Rectal smooth muscle tissue (tissue), 1 donor: ENCODE results near the gene RGS21.

ENCODE experiments used
- H3K27ac ChIP-seq: one replicate; pipeline ENCODE4 v1.7.0; 2013; ENCODE audit warnings: low read depth, low read length, inconsistent platforms
- H3K27me3 ChIP-seq: one replicate; pipeline ENCODE4 v1.7.0; 2013; ENCODE audit warnings: low read length; ENCODE audit not compliant: control insufficient read depth, insufficient read depth
- H3K36me3 ChIP-seq: one replicate; pipeline ENCODE4 v1.7.0; 2013; ENCODE audit warnings: low read length; ENCODE audit not compliant: control insufficient read depth, insufficient read depth
- H3K4me1 ChIP-seq: one replicate; pipeline ENCODE4 v1.7.0; 2013; ENCODE audit warnings: low read length; ENCODE audit not compliant: control insufficient read depth, insufficient read depth
- H3K4me3 ChIP-seq: one replicate; pipeline ENCODE4 v1.7.0; 2013; ENCODE audit warnings: low read length
- H3K9ac ChIP-seq: one replicate; pipeline ENCODE4 v1.7.0; 2013; ENCODE audit warnings: low read length

Gene RGS21

GRCh38 chr1:192349314-192349713 lies 32.5 kb downstream of the RGS21 start:
- H3K27ac ChIP-seq: no peak overlapping the region
- H3K36me3 ChIP-seq: no peaks in the 10 kb centered on the region
- H3K9ac ChIP-seq: no peak overlapping the region
- H3K27me3 ChIP-seq: no peaks in the 10 kb centered on the region
- no peak overlapping the region for H3K4me3 ChIP-seq
- H3K4me1 ChIP-seq: no peaks in the 10 kb centered on the region

GRCh38 chr1:192350356-192350755 lies 33.6 kb downstream of the RGS21 start:
- Histone ChIP-seq H3K27me3 (no peaks in the 10 kb centered on the region), H3K9ac (no peak overlapping the region), H3K4me1 (no peaks in the 10 kb centered on the region), H3K4me3 (no peak overlapping the region), H3K36me3 (no peaks in the 10 kb centered on the region), H3K27ac (no peak overlapping the region)

DNA sequence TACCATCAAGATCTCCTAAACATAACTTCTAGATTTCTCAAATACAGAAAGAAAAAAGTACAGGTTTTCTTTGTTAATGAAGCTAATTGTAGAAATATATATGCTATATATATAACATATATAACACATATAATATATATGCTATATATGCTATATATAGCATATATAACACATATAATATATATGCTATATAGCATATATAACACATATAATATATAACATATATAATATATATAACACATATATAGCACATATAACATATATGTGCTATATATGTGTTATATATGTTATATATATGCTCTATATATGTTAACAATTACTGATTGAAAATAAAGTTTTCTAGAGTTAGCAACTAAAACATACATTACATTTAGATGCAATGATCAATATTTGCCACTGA lies 34.8 kb downstream of the RGS21 start:
- no peak overlapping the region for H3K4me3 ChIP-seq
- H3K4me1 ChIP-seq: no peaks in the 10 kb centered on the region
- no peak overlapping the region for H3K27ac ChIP-seq
- H3K27me3 ChIP-seq: no peaks in the 10 kb centered on the region
- no peak overlapping the region for H3K9ac ChIP-seq
- H3K36me3 ChIP-seq: no peaks in the 10 kb centered on the region

DNA sequence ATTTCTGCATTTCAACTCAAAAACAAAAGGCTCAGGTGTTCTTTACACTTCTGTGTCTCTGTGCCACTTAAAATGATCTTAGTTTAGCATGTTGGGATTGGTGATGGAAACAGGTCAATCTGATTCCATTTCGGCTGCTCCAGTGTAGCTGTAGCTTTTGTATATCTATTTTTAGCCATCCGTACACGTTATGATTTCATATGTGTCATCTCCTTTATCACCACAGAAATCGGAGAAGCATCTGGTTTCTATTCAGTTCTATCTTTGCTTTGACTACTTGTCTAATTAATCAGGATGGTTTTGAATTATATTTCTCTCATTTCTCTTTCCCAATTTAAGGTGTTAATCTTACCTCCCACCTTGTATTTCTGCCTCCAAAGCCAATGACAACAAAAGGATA lies 41.1 kb downstream of the RGS21 start:
- no peaks in the 10 kb centered on the region for H3K36me3 ChIP-seq
- H3K27ac ChIP-seq: no peak overlapping the region
- no peaks in the 10 kb centered on the region for H3K4me1 ChIP-seq
- no peaks in the 10 kb centered on the region for H3K27me3 ChIP-seq
- no peak overlapping the region for H3K9ac ChIP-seq
- no peak overlapping the region for H3K4me3 ChIP-seq

- Histone ChIP-seq H3K4me1 (no peaks in the 10 kb centered on the region), H3K27ac (no peak overlapping the region), H3K4me3 (no peak overlapping the region), H3K27me3 (no peaks in the 10 kb centered on the region), H3K36me3 (no peaks in the 10 kb centered on the region), H3K9ac (no peak overlapping the region)
Measured at GRCh38 chr1:192358402-192358801, 41.6 kb downstream of the RGS21 start.

DNA sequence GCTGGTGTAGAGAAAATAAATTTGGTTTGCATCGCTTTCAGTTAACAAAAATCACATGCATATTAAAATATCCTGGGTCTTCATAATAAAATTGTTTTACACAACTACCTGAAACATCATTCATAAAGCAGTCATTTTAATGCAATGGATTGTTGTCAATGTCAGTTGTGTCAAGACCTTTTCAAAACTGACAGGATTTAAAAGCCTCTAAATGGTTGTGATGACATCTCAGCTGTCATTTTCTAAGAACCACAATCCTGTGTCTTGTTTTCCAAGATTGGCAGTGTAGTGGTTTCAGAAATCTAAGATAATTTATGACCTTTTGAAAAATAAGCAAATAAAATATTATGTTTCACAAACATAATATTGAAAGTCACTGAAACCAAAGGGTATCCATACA lies 42.0 kb downstream of the RGS21 start:
- no peak overlapping the region for H3K27ac ChIP-seq
- H3K4me1 ChIP-seq: no peaks in the 10 kb centered on the region
- no peak overlapping the region for H3K4me3 ChIP-seq
- H3K27me3 ChIP-seq: no peaks in the 10 kb centered on the region
- H3K9ac ChIP-seq: no peak overlapping the region
- no peaks in the 10 kb centered on the region for H3K36me3 ChIP-seq

- H3K27ac ChIP-seq: no peak overlapping the region
Measured at GRCh38 chr1:192363177-192363576, 46.4 kb downstream of the RGS21 start.

DNA sequence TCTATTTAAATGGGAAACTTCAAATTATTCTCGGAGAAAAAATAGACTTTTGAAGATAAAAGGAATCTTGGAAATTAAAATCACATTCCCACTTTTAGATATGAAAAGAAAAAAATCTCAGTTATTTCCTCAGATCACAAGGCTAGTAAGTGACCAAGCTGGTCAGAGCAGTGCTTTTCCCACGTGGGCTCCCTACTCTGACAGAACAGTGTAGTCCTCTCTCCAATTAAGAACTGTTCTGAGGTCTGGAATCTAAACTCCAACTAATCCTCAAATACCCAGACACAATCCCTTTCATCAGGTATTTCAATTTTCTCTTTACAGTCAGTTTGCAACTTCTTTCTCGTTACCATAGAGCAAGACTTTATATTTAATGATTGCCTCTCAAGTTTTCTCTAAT lies 50.6 kb downstream of the RGS21 start:
- Histone ChIP-seq H3K27ac (no peak overlapping the region), H3K36me3 (no peaks in the 10 kb centered on the region), H3K4me1 (no peaks in the 10 kb centered on the region), H3K4me3 (no peak overlapping the region), H3K9ac (no peak overlapping the region), H3K27me3 (no peaks in the 10 kb centered on the region)

More at GRCh38 chr1:192363177-192363576, 46.4 kb downstream of the RGS21 start:
- no peak overlapping the region for H3K9ac ChIP-seq
- H3K4me3 ChIP-seq: no peak overlapping the region
- H3K27me3 ChIP-seq: no peaks in the 10 kb centered on the region
- no peaks in the 10 kb centered on the region for H3K4me1 ChIP-seq
- H3K36me3 ChIP-seq: no peaks in the 10 kb centered on the region

DNA sequence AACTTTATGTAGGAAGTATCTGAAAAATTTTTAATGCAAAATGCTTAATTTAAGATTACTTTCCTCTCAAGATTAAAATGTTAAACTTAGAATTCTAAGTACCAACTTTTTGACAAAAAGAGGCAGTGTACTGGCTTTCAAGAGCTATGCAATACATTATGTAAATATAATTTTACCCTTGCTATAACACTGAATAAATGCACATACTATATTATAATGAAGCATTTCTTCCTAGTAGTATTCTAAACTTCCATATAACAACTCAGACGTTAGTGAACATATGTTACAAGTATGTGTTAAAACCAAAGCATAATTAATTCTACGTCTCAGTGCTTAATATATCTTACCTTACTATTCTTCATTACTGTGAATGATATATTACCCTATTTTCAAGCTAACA lies 58.5 kb downstream of the RGS21 start:
- no peaks in the 10 kb centered on the region for H3K36me3 ChIP-seq
- no peak overlapping the region for H3K9ac ChIP-seq
- H3K27me3 ChIP-seq: no peaks in the 10 kb centered on the region
- no peaks in the 10 kb centered on the region for H3K4me1 ChIP-seq
- no peak overlapping the region for H3K4me3 ChIP-seq
- H3K27ac ChIP-seq: no peak overlapping the region

- H3K9ac ChIP-seq: no peak overlapping the region
- no peaks in the 10 kb centered on the region for H3K27me3 ChIP-seq
- H3K4me3 ChIP-seq: no peak overlapping the region
- H3K36me3 ChIP-seq: no peaks in the 10 kb centered on the region
- no peak overlapping the region for H3K27ac ChIP-seq
- H3K4me1 ChIP-seq: no peaks in the 10 kb centered on the region
Measured at GRCh38 chr1:192376374-192376773, 59.6 kb downstream of the RGS21 start.

DNA sequence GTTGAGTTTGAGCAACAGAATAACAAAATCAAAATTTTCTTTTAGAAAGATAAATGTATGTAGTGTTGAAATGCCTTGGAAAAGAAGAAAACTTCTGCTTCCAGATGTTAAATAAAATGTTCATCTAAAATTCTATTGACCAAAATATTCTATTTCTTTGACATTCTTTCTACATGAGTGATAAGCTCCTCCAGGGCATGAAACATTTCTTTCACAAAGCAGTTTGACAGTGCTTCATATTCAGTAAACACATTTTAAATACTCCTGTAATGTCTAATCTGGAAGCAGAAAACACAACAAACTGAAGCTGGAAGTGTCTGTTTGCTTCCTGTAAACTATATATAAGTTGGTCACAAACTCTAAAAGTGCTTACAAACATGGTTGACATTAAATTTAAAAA lies 61.5 kb downstream of the RGS21 start:
- Histone ChIP-seq H3K36me3 (no peaks in the 10 kb centered on the region), H3K4me3 (no peak overlapping the region), H3K27ac (no peak overlapping the region), H3K4me1 (no peaks in the 10 kb centered on the region), H3K27me3 (no peaks in the 10 kb centered on the region), H3K9ac (no peak overlapping the region)

DNA sequence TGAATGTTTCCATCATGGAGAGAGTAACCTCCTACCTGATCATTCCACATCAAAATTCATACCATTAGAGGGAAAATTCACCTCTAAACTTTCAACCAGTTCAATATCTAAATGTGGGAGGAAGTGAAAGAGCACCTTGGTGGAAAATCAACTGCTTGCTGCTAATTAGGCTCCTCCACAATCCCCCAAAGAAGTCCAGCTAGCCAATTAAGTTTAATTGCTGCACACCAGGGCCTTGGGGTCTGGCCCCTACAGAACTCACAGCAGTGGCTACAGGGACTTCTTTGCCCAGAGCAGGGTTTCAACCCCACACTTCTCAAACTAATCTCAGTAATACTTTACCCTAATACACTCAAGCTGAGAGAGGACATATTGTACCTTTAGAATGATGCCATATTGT lies 62.1 kb downstream of the RGS21 start:
- H3K4me3 ChIP-seq: no peak overlapping the region
- H3K27ac ChIP-seq: no peak overlapping the region
- no peak overlapping the region for H3K9ac ChIP-seq
- H3K27me3 ChIP-seq: no peaks in the 10 kb centered on the region
- no peaks in the 10 kb centered on the region for H3K36me3 ChIP-seq
- no peaks in the 10 kb centered on the region for H3K4me1 ChIP-seq

- Histone ChIP-seq H3K4me1 (no peaks in the 10 kb centered on the region), H3K9ac (no peak overlapping the region), H3K36me3 (no peaks in the 10 kb centered on the region), H3K27me3 (no peaks in the 10 kb centered on the region), H3K4me3 (no peak overlapping the region), H3K27ac (no peak overlapping the region)
Measured at GRCh38 chr1:192379554-192379953, 62.8 kb downstream of the RGS21 start.

DNA sequence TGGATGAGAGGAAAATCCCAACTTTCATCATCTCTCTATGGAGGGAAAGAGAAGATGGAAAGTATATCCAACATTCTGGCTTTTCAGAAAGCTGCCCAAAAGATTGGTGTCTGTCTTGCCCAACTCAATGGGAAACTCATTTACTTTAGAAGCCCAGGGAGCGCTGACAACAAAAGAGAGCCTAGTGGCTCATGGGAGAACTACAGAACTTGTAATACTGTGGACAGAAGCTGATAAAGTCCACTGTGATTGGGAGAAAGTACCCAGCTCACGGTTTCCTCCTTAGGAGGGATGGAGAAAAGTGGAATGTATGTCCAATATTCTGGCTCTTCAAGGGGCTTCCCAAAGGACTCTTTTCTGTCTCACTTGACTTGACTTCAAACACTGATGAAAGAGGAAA lies 66.0 kb downstream of the RGS21 start:
- H3K27ac ChIP-seq: no peak overlapping the region
- no peak overlapping the region for H3K4me3 ChIP-seq
- no peak overlapping the region for H3K9ac ChIP-seq
- H3K4me1 ChIP-seq: no peaks in the 10 kb centered on the region
- H3K27me3 ChIP-seq: no peaks in the 10 kb centered on the region
- H3K36me3 ChIP-seq: no peaks in the 10 kb centered on the region
